SK-N-SH (cell line): ENCODE data around the gene TMEM198. TPM values are rescaled to one million over a fixed set of nuclear protein-coding genes. Genes with fewer than 3 reads are reported as not detected.

ENCODE experiments used
- CTCF ChIA-PET: fragments of 300-600, 350-600 bp; formaldehyde crosslinking; extraction: SDS; loops from one replicate; lab custom pipeline; 2021; lab: Yijun Ruan, JAX
- POLR2A ChIA-PET: fragments of 350-600 bp; sonication (Branson Sonifier 250); formaldehyde crosslinking; extraction: SDS; loops from one replicate; lab custom pipeline; 2020; ENCODE audit warnings: antibody characterized with exemption, inconsistent platforms; lab: Yijun Ruan, JAX
- DNase-seq: peaks from one replicate; pipeline ENCODE4 v3.0.0; 2012
- H2AFZ ChIP-seq: fragments of 200-600 bp; sonication (generic); 2 replicates; pipeline ENCODE4 v1.8.1; 2016; ENCODE audit warnings: antibody characterized with exemption, mild to moderate bottlenecking, low read depth
- H3F3A ChIP-seq: fragments of 200-600 bp; sonication (generic); replicated peaks from 2 replicates; pipeline ENCODE3; 2016; ENCODE audit warnings: antibody characterized with exemption, mild to moderate bottlenecking; ENCODE audit not compliant: insufficient read depth
- H3K27ac ChIP-seq, 2 experiments: fragments of 200-500 bp in 1 of 2; fragments of 200-600 bp in 1 of 2; sonication (Bioruptor generic) in 1 of 2; sonication (generic), shearing (Covaris generic) in 1 of 2; 2 replicates each; pipeline versions ENCODE4 v1.5.1 to v1.6.1; 2014 to 2016; ENCODE audit warnings: low read depth in 2 of 2, inconsistent platforms in 1 of 2, low read length in 1 of 2, mild to moderate bottlenecking in 1 of 2, mixed read lengths in 1 of 2
- H3K27me3 ChIP-seq: fragments of 200-600 bp; sonication (generic), shearing (Covaris generic); 2 replicates; pipeline ENCODE4 v1.6.1; 2016; ENCODE audit warnings: mixed run types; ENCODE audit not compliant: insufficient read depth
- H3K36me3 ChIP-seq, 2 experiments: fragments of 200-500 bp in 1 of 2; fragments of 200-600 bp in 1 of 2; sonication (Bioruptor generic) in 1 of 2; sonication (generic) in 1 of 2; replicated peaks in 1 of 2; 2 replicates each; pipeline versions ENCODE3 to v1.5.1; 2014 to 2016; ENCODE audit warnings: low read length in 1 of 2, mild to moderate bottlenecking in 1 of 2; ENCODE audit not compliant: insufficient read depth in 2 of 2, control insufficient read depth in 1 of 2
- H3K4me1 ChIP-seq, 2 experiments: fragments of 200-500 bp in 1 of 2; fragments of 200-600 bp in 1 of 2; sonication (Bioruptor generic) in 1 of 2; sonication (generic), shearing (Covaris generic) in 1 of 2; 2 replicates each; pipeline versions ENCODE4 v1.5.1 to v1.6.1; 2014 to 2016; ENCODE audit warnings: low read depth in 1 of 2, low read length in 1 of 2, mixed run types in 1 of 2; ENCODE audit not compliant: insufficient read depth in 2 of 2, control insufficient read depth in 1 of 2
- H3K4me2 ChIP-seq: fragments of 200-600 bp; sonication (generic), shearing (Covaris generic); 2 replicates; pipeline ENCODE4 v1.6.1; 2017; ENCODE audit warnings: mixed run types
- H3K4me3 ChIP-seq, 2 experiments: fragments of 200-500 bp in 1 of 2; fragments of 200-600 bp in 1 of 2; sonication (Bioruptor generic) in 1 of 2; sonication (generic), shearing (Covaris generic) in 1 of 2; 2 replicates each; pipeline versions ENCODE4 v1.5.1 to v1.8.1; 2014 to 2016; ENCODE audit warnings: low read depth in 2 of 2, inconsistent platforms in 1 of 2, low read length in 1 of 2, mild to moderate bottlenecking in 1 of 2, mixed read lengths in 1 of 2, moderate library complexity in 1 of 2
- H3K79me2 ChIP-seq: fragments of 200-600 bp; sonication (generic); 2 replicates; pipeline ENCODE4 v1.8.1; 2017; ENCODE audit warnings: mild to moderate bottlenecking; ENCODE audit not compliant: insufficient read depth
- H3K9ac ChIP-seq: fragments of 200-600 bp; sonication (generic); 2 replicates; pipeline ENCODE4 v1.6.1; 2017; ENCODE audit warnings: mixed run types
- H3K9me2 ChIP-seq: fragments of 200-600 bp; sonication (generic); 2 replicates; pipeline ENCODE4 v1.6.1; 2017; ENCODE audit warnings: mixed run types
- H3K9me3 ChIP-seq: fragments of 200-600 bp; sonication (generic); 2 replicates; pipeline ENCODE4 v1.6.1; 2017; ENCODE audit warnings: mixed run types, mild to moderate bottlenecking, moderate library complexity
- H4K20me1 ChIP-seq: fragments of 200-600 bp; sonication (generic); 2 replicates; pipeline ENCODE4 v1.6.1; 2017; ENCODE audit warnings: mild to moderate bottlenecking, mixed run types; ENCODE audit not compliant: insufficient read depth
- CHD2 ChIP-seq: fragments of 150-350 bp; IDR thresholded peaks from 2 replicates; pipeline ENCODE4 v1.6.1; 2018; ENCODE audit warnings: low read length; ENCODE audit not compliant: partially characterized antibody
- FOSL2 ChIP-seq: IDR thresholded peaks from 2 replicates; pipeline ENCODE4 v1.4.0; 2012; ENCODE audit warnings: low read depth, mild to moderate bottlenecking, moderate library complexity, borderline replicate concordance
- FOXM1 ChIP-seq: IDR thresholded peaks from 2 replicates; pipeline ENCODE4 v1.4.0; 2012; ENCODE audit warnings: low read depth, mild to moderate bottlenecking
- GABPA ChIP-seq: IDR thresholded peaks from 2 replicates; pipeline ENCODE4 v1.4.0; 2012; ENCODE audit warnings: low read depth, mild to moderate bottlenecking
- JUND ChIP-seq: IDR thresholded peaks from 2 replicates; pipeline ENCODE4 v1.4.0; 2012
- POLR2AphosphoS5 ChIP-seq: IDR thresholded peaks from 2 replicates; pipeline ENCODE4 v1.6.1; 2012; ENCODE audit warnings: low read depth, low read length
- RCOR1 ChIP-seq: fragments of 150-350 bp; IDR thresholded peaks from 2 replicates; pipeline ENCODE4 v1.6.1; 2017; ENCODE audit warnings: antibody characterized with exemption, low read length
- REST ChIP-seq: IDR thresholded peaks from 2 replicates; pipeline ENCODE4 v1.6.1; 2012; ENCODE audit warnings: mild to moderate bottlenecking, low read depth, low read length, moderate library complexity
- TAF1 ChIP-seq: IDR thresholded peaks from 2 replicates; pipeline ENCODE4 v1.6.1; 2012; ENCODE audit warnings: low read depth, mild to moderate bottlenecking, low read length, moderate library complexity, borderline replicate concordance
- TEAD4 ChIP-seq: IDR thresholded peaks from 2 replicates; pipeline ENCODE4 v1.4.0; 2012; ENCODE audit warnings: mild to moderate bottlenecking, borderline replicate concordance; ENCODE audit not compliant: insufficient read depth
- USF2 ChIP-seq: fragments of 150-350 bp; IDR thresholded peaks from 2 replicates; pipeline ENCODE4 v1.6.1; 2017; ENCODE audit warnings: antibody characterized with exemption, low read length, low read depth, borderline replicate concordance
- YY1 ChIP-seq: IDR thresholded peaks from 2 replicates; pipeline ENCODE4 v1.4.0; 2012; ENCODE audit warnings: low read depth, mild to moderate bottlenecking
- WGBS: methylation state at CpG from one replicate; pipeline ENCODE4 v1.1.6; 2017; ENCODE audit warnings: low lambda C conversion rate; 5-methylcytosine and 5-hydroxymethylcytosine counted together
- polyA plus RNA-seq, 3 experiments: library from polyadenylated mRNA; depleted of rRNA; stranded (reverse); fragments of >200 nt; gene quantifications; 2 replicates each; pipeline ENCODE4 v1.2.3, GENCODE V29; 2012
- TF ChIP-seq, protein P1 (sequence below): IDR thresholded peaks from 2 replicates; pipeline ENCODE4 v1.4.0; 2012; ENCODE audit warnings: low read depth, borderline replicate concordance
- TF ChIP-seq, protein P2 (sequence below): IDR thresholded peaks from 2 replicates; pipeline ENCODE4 v1.4.0; 2012; ENCODE audit warnings: low read depth, borderline replicate concordance
- TF ChIP-seq, protein P3 (sequence below): IDR thresholded peaks from 2 replicates; pipeline ENCODE4 v1.4.0; 2012; ENCODE audit warnings: low read depth

Gene TMEM198
- polyA plus RNA-seq, 1 of the 3 experiments (the other 2 are of a cell fraction): 4.7 TPM

DNA sequence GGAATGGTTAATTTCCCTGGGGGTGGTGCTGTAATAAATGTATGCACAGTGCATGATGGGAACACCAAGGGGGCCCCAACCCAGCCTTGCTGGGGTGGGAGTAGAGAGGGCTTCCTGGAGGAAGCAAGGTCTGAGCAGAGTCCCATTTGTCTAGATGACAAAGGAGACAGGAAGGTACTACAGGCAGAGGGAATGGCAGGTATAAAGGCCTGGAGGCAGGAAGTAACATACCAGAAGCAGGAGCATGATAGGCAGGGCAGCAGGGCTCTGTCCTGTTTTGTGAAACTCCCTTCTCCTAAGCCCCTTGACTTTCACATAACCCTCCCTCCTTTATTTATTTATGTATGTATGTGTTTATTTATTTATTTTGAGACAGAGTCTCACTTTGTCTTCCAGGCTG lies 41.2 kb upstream of the TMEM198 start:
- Histone ChIP-seq H3K4me2 (no peak overlapping the region), H3K9me2 (no peaks in the 10 kb centered on the region), H3K4me3 (no peak overlapping the region), H3K9ac (no peak overlapping the region), H3K4me1 (peaks cover 13 to 82% of the 10 kb centered on the region in 2 experiments), H3K27me3 (no peaks in the 10 kb centered on the region), H4K20me1 (no peaks in the 10 kb centered on the region)
- CTCF ChIA-PET: interaction anchor here (0.6 to 62.1 kb wide), 5 partner anchors 8 to 604 kb away, joined by 3 to 2824 read pairs (median 4); partner anchors contain the start of genes ASIC4, CHPF, GMPPA and TMEM198
- TF ChIP-seq RCOR1: no peak
- TF ChIP-seq, protein P1, sequence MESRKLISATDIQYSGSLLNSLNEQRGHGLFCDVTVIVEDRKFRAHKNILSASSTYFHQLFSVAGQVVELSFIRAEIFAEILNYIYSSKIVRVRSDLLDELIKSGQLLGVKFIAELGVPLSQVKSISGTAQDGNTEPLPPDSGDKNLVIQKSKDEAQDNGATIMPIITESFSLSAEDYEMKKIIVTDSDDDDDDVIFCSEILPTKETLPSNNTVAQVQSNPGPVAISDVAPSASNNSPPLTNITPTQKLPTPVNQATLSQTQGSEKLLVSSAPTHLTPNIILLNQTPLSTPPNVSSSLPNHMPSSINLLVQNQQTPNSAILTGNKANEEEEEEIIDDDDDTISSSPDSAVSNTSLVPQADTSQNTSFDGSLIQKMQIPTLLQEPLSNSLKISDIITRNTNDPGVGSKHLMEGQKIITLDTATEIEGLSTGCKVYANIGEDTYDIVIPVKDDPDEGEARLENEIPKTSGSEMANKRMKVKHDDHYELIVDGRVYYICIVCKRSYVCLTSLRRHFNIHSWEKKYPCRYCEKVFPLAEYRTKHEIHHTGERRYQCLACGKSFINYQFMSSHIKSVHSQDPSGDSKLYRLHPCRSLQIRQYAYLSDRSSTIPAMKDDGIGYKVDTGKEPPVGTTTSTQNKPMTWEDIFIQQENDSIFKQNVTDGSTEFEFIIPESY: no peak
- no peak for TF ChIP-seq YY1
- TF ChIP-seq, protein P2, sequence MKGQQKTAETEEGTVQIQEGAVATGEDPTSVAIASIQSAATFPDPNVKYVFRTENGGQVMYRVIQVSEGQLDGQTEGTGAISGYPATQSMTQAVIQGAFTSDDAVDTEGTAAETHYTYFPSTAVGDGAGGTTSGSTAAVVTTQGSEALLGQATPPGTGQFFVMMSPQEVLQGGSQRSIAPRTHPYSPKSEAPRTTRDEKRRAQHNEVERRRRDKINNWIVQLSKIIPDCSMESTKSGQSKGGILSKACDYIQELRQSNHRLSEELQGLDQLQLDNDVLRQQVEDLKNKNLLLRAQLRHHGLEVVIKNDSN: no peak
- TF ChIP-seq POLR2AphosphoS5: no peak
- TF ChIP-seq TAF1: no peak
- TF ChIP-seq, all 33 proteins: peak for 0
- no peaks in the 10 kb centered on the region for H3F3A ChIP-seq
- H3K79me2 ChIP-seq: peaks cover 20% of the 10 kb centered on the region
- peaks cover 12 to 23% of the 10 kb centered on the region in 2 experiments for H3K36me3 ChIP-seq
- POLR2A ChIA-PET: no interaction called here
- H3K27ac ChIP-seq: peak overlapping the region in 1 of 2 experiments; percentile 81; a peak in 2 of 4 replicates
- H3K9me3 ChIP-seq: no peaks in the 10 kb centered on the region
- no peak overlapping the region for H2AFZ ChIP-seq
- DNase-seq: no peak

DNA sequence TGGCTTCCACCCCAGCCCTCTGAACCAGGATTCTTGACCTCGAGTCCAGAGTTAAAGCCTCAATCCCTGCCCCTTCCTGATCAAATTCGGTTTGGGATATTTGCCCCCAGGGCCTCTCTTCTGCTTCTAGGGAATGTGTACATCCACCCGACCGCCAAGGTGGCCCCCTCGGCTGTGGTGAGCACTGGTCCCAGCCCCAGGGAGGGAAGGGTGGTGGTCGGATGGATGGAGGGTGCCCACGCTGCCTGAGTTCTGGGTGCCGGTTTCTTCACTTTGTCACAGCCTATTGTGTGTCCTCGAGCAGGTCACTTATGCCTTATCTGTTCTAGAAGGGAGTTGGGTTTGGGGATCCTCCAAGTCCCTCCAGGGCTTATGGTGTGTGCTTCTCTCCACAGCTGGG lies 38.2 kb upstream of the TMEM198 start:
- ChIA-PET POLR2A (interaction anchor here (2.0 to 13.5 kb wide), 3 partner anchors 7 to 21 kb away, joined by 5 to 210 read pairs (median 44); partner anchors contain the start of gene GMPPA), CTCF (interaction anchor here (1.0 to 62.1 kb wide), 4 partner anchors 9 to 75 kb away, joined by 3 to 2824 read pairs (median 1414); partner anchors contain the start of genes ASIC4, CHPF, GMPPA and TMEM198)

More for the DNA sequence above, 38.2 kb upstream of the TMEM198 start:
- Histone ChIP-seq H3K36me3 (peaks cover 12 to 23% of the 10 kb centered on the region in 2 experiments), H4K20me1 (no peaks in the 10 kb centered on the region), H3K27me3 (no peaks in the 10 kb centered on the region), H3K9me3 (no peaks in the 10 kb centered on the region), H3K4me2 (no peak overlapping the region), H3K9ac (no peak overlapping the region), H3F3A (no peaks in the 10 kb centered on the region), H3K4me1 (peaks cover 3 to 92% of the 10 kb centered on the region in 2 experiments; a peak in 1 of 4 replicates), H3K27ac (peak overlapping the region in 1 of 2 experiments; percentile 96; a peak in 2 of 4 replicates), H2AFZ (no peak overlapping the region), H3K4me3 (no peak overlapping the region), H3K9me2 (no peaks in the 10 kb centered on the region), H3K79me2 (peaks cover 3% of the 10 kb centered on the region)
- DNase-seq: no peak
- 91% methylated on average over 8 of the region's 9 CpGs for WGBS
- no peak for TF ChIP-seq TEAD4
- TF ChIP-seq POLR2AphosphoS5: no peak
- TF ChIP-seq, protein P3, sequence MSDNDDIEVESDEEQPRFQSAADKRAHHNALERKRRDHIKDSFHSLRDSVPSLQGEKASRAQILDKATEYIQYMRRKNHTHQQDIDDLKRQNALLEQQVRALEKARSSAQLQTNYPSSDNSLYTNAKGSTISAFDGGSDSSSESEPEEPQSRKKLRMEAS: no peak
- no peak for TF ChIP-seq REST
- TF ChIP-seq USF2: no peak
- TF ChIP-seq FOXM1: no peak
- TF ChIP-seq FOSL2: no peak
- no peak for TF ChIP-seq CHD2
- no peak for TF ChIP-seq JUND
- TF ChIP-seq GABPA: no peak
- TF ChIP-seq TAF1: no peak
